Dendritic cell treated with granulocyte-macrophage colony-stimulating factor and Interleukin-4, amounts not matched to agents 40 ng/mL and 50 ng/mL, for 4 days (primary cell): ENCODE data around the gene TGM2.

Source experiments
- H3K27ac Mint-ChIP-seq: one replicate; pipeline ENCODE4 v1.8.0; 2022; ENCODE audit warnings: mild to moderate bottlenecking, mixed read lengths
- H3K27me3 Mint-ChIP-seq: one replicate; pipeline ENCODE4 v1.8.0; 2022; ENCODE audit warnings: mild to moderate bottlenecking, mixed read lengths
- H3K36me3 Mint-ChIP-seq: one replicate; pipeline ENCODE4 v1.8.0; 2022; ENCODE audit warnings: low read depth, mixed read lengths
- H3K4me1 Mint-ChIP-seq: one replicate; pipeline ENCODE4 v1.8.0; 2022; ENCODE audit warnings: low read depth, mixed read lengths
- H3K4me3 Mint-ChIP-seq: one replicate; pipeline ENCODE4 v1.8.0; 2022; ENCODE audit warnings: mild to moderate bottlenecking, moderate library complexity, mixed read lengths
- H3K9me3 Mint-ChIP-seq: one replicate; pipeline ENCODE4 v1.8.0; 2022; ENCODE audit warnings: mixed read lengths
- intact Hi-C: fragments of 100-400 bp; cut with micrococcal nuclease; formaldehyde crosslinking; loops from one replicate; pipeline ENCODE4 v1.15.0; 2022

TGM2 gene

DNA sequence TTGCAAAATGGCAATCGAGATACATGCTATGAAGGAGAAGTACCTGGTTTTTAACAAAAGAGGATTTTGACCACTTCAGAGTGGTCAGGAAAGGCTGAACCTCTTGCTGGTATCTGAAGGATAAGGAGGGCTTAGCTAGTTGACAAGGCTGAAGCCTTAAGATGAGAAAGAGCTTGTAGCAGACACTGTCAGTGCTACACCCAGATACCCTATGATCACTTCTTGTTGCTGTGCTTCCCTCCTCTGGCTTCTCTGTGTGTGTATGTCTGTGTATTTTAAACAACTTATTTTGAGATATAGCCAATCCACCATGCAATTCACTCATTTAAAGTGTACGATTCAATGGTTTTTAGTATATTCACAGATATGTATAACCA is 38.9 kb upstream of the TGM2 start:
- Mint-ChIP-seq H3K27ac (no peak overlapping the region), H3K9me3 (no peaks in the 10 kb centered on the region), H3K36me3 (no peaks in the 10 kb centered on the region), H3K4me1 (peaks cover 77% of the 10 kb centered on the region), H3K4me3 (no peak overlapping the region), H3K27me3 (peaks cover 6% of the 10 kb centered on the region)
- intact Hi-C loops = loop anchor here (5.0 kb wide), 1 partner anchor 37 kb away; the partner anchor contains the start of gene TGM2

GRCh38 chr20:38203337-38203980 is 38.4 kb upstream of the TGM2 start:
- no peak overlapping the region for H3K4me3 Mint-ChIP-seq
- no peaks in the 10 kb centered on the region for H3K9me3 Mint-ChIP-seq
- intact Hi-C loops = loop anchor here (5.0 kb wide), 1 partner anchor 36 kb away; the partner anchor contains the start of gene TGM2
- peak overlapping the region; percentile 17 for H3K27ac Mint-ChIP-seq
- H3K36me3 Mint-ChIP-seq = no peaks in the 10 kb centered on the region
- peaks cover 3% of the 10 kb centered on the region for H3K27me3 Mint-ChIP-seq
- H3K4me1 Mint-ChIP-seq = peaks cover 78% of the 10 kb centered on the region

DNA sequence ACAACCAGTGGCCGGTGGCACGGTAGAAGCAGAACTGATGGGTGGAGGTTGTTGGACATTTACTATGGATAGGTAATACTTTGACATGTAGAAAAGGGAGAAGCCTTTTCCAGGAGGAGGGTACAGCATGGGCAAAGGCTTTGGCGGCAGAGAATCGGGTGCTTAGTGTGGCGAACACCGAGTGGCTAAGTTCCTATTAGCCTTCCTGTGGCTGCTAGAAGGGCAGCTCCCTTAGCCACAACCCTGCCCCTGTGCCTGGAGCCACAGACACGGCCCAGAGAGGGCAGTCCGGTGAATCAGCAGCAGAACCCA is 37.9 kb upstream of the TGM2 start:
- Mint-ChIP-seq H3K36me3 (no peaks in the 10 kb centered on the region), H3K4me3 (no peak overlapping the region)
- intact Hi-C loops = loop anchor here (5.0 kb wide), 1 partner anchor 36 kb away; the partner anchor contains the start of gene TGM2

DNA sequence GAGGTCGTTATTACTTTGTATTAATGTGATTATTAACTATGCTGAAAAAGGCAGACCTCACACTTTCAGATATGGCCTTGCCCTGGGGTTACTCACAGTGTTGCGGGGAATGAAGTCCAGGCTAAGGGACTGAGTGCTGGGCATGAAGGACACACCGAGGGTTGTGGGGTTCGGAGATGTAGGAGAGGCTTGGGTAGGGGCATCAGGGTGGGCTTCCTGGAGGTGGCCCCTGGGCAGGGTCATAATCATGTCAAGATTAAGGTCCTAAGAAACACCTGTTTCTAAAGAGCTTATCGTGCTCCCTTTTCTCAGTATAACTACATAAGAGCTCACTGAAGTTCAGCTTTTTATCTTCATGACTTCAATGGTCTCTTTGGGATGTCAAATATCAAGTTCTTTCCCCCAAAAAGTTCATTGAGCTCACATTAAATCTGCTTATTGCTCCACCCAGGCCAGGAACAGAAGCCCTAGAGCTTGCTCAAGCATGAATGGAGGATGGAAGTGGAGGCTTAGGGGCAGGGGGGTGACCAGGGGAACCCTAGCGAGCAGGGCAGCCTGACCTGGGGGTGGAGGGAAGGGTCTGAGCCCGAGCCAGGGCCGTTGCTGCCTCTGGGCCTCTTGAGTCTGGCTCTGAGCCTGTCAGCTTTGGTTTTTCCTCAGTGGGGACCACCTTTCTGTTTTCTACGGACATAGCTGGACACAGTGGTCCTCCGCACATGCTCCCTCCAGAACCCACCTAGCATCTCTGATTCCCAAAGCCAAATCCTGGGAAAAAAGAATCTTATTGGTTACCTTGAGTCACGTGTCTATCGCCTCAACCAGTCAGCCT is 37.3 kb upstream of the TGM2 start:
- H3K27ac Mint-ChIP-seq = no peak overlapping the region
- no peaks in the 10 kb centered on the region for H3K9me3 Mint-ChIP-seq
- intact Hi-C loops = loop anchor here (5.0 kb wide), 1 partner anchor 35 kb away; the partner anchor contains the start of gene TGM2
- H3K36me3 Mint-ChIP-seq = no peaks in the 10 kb centered on the region
- H3K4me1 Mint-ChIP-seq = peaks cover 80% of the 10 kb centered on the region
- H3K4me3 Mint-ChIP-seq = no peak overlapping the region
- peaks cover 1% of the 10 kb centered on the region for H3K27me3 Mint-ChIP-seq

More for the DNA sequence above, 37.9 kb upstream of the TGM2 start:
- Mint-ChIP-seq H3K27ac (peak overlapping the region; percentile 17), H3K27me3 (peaks cover 1% of the 10 kb centered on the region), H3K4me1 (peaks cover 77% of the 10 kb centered on the region), H3K9me3 (no peaks in the 10 kb centered on the region)

DNA sequence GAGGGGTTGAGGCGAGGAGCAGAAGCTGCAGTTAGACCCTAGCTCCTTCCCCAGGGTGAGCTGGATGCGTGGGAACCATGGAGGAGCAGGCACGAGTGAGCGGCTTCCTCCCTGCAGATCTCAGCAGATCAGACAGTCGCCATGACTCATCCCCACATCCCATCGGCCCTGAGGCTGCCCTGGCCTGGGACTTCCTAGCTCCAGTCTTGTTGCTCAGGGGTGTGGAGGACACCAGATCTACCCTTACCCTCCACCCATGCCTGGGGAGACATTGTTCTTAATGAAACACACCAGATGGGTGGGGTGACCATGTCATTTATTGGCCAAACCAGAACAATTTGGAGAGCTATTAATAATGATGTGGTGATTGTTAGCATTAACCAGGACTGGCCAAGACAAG is 36.3 kb upstream of the TGM2 start:
- peaks cover 82% of the 10 kb centered on the region for H3K4me1 Mint-ChIP-seq
- no peak overlapping the region for H3K27ac Mint-ChIP-seq
- peaks cover 1% of the 10 kb centered on the region for H3K27me3 Mint-ChIP-seq
- intact Hi-C loops = loop anchor here (5.0 kb wide), 1 partner anchor 34 kb away; the partner anchor contains the start of gene TGM2
- H3K36me3 Mint-ChIP-seq = no peaks in the 10 kb centered on the region
- H3K4me3 Mint-ChIP-seq = no peak overlapping the region
- H3K9me3 Mint-ChIP-seq = no peaks in the 10 kb centered on the region

DNA sequence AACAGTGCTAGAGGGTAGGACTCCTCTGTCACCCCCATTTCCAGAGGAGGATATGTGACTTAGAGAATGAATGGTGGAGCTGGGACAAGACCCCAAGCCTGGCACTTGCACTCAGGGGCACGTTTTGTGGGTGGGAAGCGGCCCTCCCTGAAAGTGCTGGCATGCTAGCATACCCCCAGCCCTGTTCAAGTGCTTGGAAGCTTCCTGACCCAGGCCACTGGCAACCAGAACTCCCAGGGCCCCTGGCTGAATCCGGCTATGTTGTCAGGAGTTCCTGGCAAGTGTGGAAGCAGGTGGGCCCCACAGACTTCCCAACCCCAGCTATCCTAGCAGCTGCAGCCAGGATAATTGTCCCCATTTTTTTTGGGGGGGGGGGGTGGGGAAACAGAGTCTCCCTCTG is 35.6 kb upstream of the TGM2 start:
- intact Hi-C loops = loop anchor here (5.0 kb wide), 1 partner anchor 33 kb away; the partner anchor contains the start of gene TGM2
- Mint-ChIP-seq H3K4me3 (no peak overlapping the region), H3K36me3 (no peaks in the 10 kb centered on the region), H3K27ac (peak overlapping the region; percentile 20), H3K4me1 (peaks cover 86% of the 10 kb centered on the region), H3K9me3 (no peaks in the 10 kb centered on the region), H3K27me3 (peaks cover 1% of the 10 kb centered on the region)

DNA sequence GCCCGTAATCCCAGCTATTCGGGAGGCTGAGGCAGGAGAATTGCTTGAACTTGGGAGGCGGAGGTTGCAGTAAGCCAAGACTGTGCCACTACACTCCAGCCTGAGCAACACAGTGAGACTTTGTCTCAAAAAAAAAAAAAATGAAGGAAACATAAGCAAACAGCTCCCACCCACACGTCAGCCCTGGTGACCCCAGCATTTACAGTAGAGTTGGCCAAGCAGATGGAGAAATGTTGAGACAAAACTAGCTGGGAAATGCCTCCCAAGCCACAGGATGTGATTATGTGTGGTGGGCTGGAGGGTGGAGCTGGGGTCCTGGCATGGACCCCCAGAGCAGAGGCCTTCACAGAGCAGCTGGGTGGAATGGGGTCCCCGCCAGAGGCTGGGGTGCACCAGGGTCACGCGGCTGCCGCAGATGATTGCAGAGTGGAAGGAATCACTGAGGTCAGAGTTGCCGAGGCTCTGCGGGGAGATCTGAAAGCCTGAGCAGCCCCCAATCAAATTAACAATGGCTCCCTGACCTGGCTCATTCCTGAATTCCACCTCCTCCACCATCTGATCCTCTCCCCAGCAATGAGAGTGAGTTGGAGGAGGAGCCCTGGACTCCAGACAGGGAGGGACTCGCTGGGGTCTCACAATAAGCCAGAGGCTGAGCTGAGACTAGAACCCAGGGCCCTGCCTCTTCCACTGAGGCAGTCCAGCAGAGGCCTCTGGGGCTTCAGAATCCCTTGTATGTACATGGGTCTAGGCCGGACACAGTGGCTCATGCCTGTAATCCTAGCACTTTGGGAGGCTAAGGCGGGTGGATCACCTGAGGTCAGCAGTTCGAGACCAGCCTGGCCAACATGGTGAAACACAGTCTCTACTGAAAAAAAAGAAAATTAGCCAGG is 34.7 kb upstream of the TGM2 start:
- H3K9me3 Mint-ChIP-seq = no peaks in the 10 kb centered on the region
- peaks cover 86% of the 10 kb centered on the region for H3K4me1 Mint-ChIP-seq
- no peak overlapping the region for H3K4me3 Mint-ChIP-seq
- no peaks in the 10 kb centered on the region for H3K36me3 Mint-ChIP-seq
- H3K27me3 Mint-ChIP-seq = peaks cover 1% of the 10 kb centered on the region
- intact Hi-C loops = loop anchor here (5.0 kb wide), 1 partner anchor 32 kb away; the partner anchor contains the start of gene TGM2
- H3K27ac Mint-ChIP-seq = peak overlapping the region; percentile 42

- Mint-ChIP-seq H3K4me3 (no peak overlapping the region), H3K4me1 (peaks cover 82% of the 10 kb centered on the region)
These were observed 33.3 kb upstream of the TGM2 start for GRCh38 chr20:38198238-38198861.

DNA sequence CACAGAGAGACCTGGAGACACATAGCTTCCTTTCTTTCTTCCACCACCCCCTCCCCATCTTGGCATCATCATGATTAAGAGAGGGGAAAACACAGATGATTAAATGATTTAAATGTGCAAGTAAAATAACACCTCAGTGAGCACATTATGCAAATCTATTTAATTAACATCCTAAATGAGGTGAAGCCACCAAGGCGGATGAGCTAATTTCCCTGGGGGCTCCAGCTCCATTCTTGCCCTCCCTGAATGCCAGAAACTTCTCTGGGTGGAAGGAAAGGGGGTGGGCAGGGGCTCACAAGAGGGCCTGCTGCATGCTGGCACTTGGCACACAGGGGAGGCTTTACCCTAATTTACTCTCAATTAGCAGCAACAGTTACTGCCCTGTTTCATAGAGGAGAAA is 32.5 kb upstream of the TGM2 start:
- peaks cover 4% of the 10 kb centered on the region for H3K27me3 Mint-ChIP-seq
- intact Hi-C loops = no loop called here
- H3K9me3 Mint-ChIP-seq = peaks cover 6% of the 10 kb centered on the region
- peak overlapping the region; percentile 16 for H3K27ac Mint-ChIP-seq
- H3K36me3 Mint-ChIP-seq = no peaks in the 10 kb centered on the region
- H3K4me3 Mint-ChIP-seq = no peak overlapping the region
- peaks cover 79% of the 10 kb centered on the region for H3K4me1 Mint-ChIP-seq

More at GRCh38 chr20:38198238-38198861, 33.3 kb upstream of the TGM2 start:
- Mint-ChIP-seq H3K36me3 (no peaks in the 10 kb centered on the region), H3K9me3 (peaks cover 6% of the 10 kb centered on the region), H3K27ac (peak overlapping the region; percentile 21), H3K27me3 (peaks cover 3% of the 10 kb centered on the region)
- intact Hi-C loops = no loop called here

GRCh38 chr20:38197217-38197616 is 32.1 kb upstream of the TGM2 start:
- peak overlapping the region; percentile 16 for H3K27ac Mint-ChIP-seq
- peaks cover 6% of the 10 kb centered on the region for H3K9me3 Mint-ChIP-seq
- H3K4me1 Mint-ChIP-seq = peaks cover 79% of the 10 kb centered on the region
- H3K36me3 Mint-ChIP-seq = no peaks in the 10 kb centered on the region
- H3K4me3 Mint-ChIP-seq = no peak overlapping the region
- peaks cover 5% of the 10 kb centered on the region for H3K27me3 Mint-ChIP-seq
- intact Hi-C loops = no loop called here

GRCh38 chr20:38196592-38196991 is 31.5 kb upstream of the TGM2 start:
- intact Hi-C loops = no loop called here
- no peak overlapping the region for H3K4me3 Mint-ChIP-seq

GRCh38 chr20:38196076-38196475 is 31.0 kb upstream of the TGM2 start:
- Mint-ChIP-seq H3K27ac (peak overlapping the region; percentile 16), H3K4me1 (peaks cover 80% of the 10 kb centered on the region), H3K9me3 (peaks cover 6% of the 10 kb centered on the region), H3K36me3 (no peaks in the 10 kb centered on the region), H3K4me3 (no peak overlapping the region), H3K27me3 (peaks cover 5% of the 10 kb centered on the region)
- intact Hi-C loops = no loop called here

More at GRCh38 chr20:38196592-38196991, 31.5 kb upstream of the TGM2 start:
- Mint-ChIP-seq H3K4me1 (peaks cover 80% of the 10 kb centered on the region), H3K27me3 (peaks cover 5% of the 10 kb centered on the region), H3K27ac (peak overlapping the region; percentile 16), H3K9me3 (peaks cover 6% of the 10 kb centered on the region), H3K36me3 (no peaks in the 10 kb centered on the region)

- H3K36me3 Mint-ChIP-seq = no peaks in the 10 kb centered on the region
- H3K4me1 Mint-ChIP-seq = peaks cover 78% of the 10 kb centered on the region
- no peak overlapping the region for H3K4me3 Mint-ChIP-seq
- peaks cover 6% of the 10 kb centered on the region for H3K9me3 Mint-ChIP-seq
- peak overlapping the region; percentile 16 for H3K27ac Mint-ChIP-seq
- intact Hi-C loops = no loop called here
- peaks cover 5% of the 10 kb centered on the region for H3K27me3 Mint-ChIP-seq
These were observed 30.5 kb upstream of the TGM2 start for GRCh38 chr20:38195521-38195920.
